GM23248 (cell line): ENCODE data around the gene FBLN2.

Experiments
- EZH2 ChIP-seq: fragments of 200-600 bp; sonication (generic); IDR thresholded peaks from 2 replicates; pipeline ENCODE4 v1.6.1; 2018; ENCODE audit warnings: antibody characterized with exemption, mild to moderate bottlenecking; ENCODE audit not compliant: insufficient read depth, poor library complexity, severe bottlenecking
- EZH2phosphoT487 ChIP-seq: fragments of 200-600 bp; sonication (generic); IDR thresholded peaks from 2 replicates; pipeline ENCODE4 v1.6.1; 2018; ENCODE audit warnings: antibody characterized with exemption, moderate library complexity, mild to moderate bottlenecking, low read depth; ENCODE audit not compliant: insufficient read depth

DNA sequence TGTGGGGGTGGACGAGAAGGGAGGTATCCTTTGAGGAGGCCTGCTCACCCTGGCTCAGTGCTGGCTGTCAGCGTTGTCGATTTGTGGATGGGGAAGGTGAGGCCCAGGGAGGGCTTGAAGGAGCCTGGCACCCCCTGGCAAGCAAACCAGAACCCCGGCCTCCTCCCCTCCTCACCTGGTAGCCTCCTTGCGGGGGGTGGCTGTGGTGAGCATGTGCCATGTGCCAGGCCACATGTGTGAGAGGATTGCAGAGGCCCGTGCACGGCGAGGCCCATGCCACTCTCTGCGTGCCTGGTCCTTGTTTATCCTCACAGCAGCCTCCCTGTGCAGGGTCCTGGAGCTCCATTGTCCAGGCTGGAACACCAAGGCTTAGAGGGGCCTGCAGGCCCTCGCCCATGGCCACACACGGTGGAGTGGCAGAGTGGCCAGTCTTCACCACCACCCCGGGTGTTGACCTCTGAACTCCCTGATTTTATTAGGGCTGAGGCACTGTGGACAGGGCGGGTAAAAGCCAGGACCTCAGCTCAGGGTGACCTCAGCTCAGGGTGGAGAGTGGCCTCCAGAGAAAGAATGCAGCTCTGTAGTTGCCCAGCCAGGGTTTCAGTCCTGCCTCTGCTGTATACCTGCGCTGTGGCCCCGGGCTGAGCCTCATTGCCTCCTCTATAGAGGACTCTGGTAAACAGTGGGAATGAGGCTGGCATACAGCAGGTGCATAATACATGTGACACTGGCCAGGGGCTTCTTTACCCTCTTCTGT lies 39.7 kb upstream of the FBLN2 start:
- no peak for TF ChIP-seq EZH2phosphoT487
- no peak for TF ChIP-seq EZH2
